GM12892 (cell line): ENCODE measurements around the gene RPS6KB2.

ENCODE experiments used
- POLR2A ChIP-seq: IDR thresholded peaks from 2 replicates; pipeline ENCODE4 v1.6.1; 2011; ENCODE audit warnings: low read depth, low read length, control low read depth
- POLR2AphosphoS5 ChIP-seq: IDR thresholded peaks from 2 replicates; pipeline ENCODE4 v1.6.1; 2011; ENCODE audit warnings: low read depth, low read length, control low read depth

GRCh38 chr11:67382276-67383136, 45.8 kb upstream of the RPS6KB2 start:
- TF ChIP-seq POLR2A (no peak), POLR2AphosphoS5 (no peak)
